Measurements from ENCODE around the gene GHDC. TPM values are rescaled to one million over a fixed set of nuclear protein-coding genes. Genes with fewer than 3 reads are reported as not detected.

The GHDC gene
- total RNA-seq, 1 experiment from 2014 or later: 8.5 TPM

Other genes with a start within 250 kb of the GHDC start
- 78.5 and 79.7 TPM in 2 replicates for gene CNP, start 227.7 kb downstream of the GHDC start, total RNA-seq (2021)
- 135 and 141 TPM in 2 replicates for gene DNAJC7, start 177.1 kb downstream of the GHDC start, total RNA-seq (2021)
- 36.6 and 37.1 TPM in 2 replicates for gene NKIRAS2, start 174.4 kb downstream of the GHDC start, total RNA-seq (2021)
- gene C17orf113, start 143.9 kb downstream of the GHDC start, total RNA-seq (2021): 1.0 and 1.2 TPM in 2 replicates
- gene ZNF385C, start 96.0 kb downstream of the GHDC start, total RNA-seq (2021): 2.8 and 3.1 TPM in 2 replicates
- gene DHX58, start 81.8 kb downstream of the GHDC start, total RNA-seq (2021): 3.9 and 4.5 TPM in 2 replicates
- gene KAT2A, start 73.1 kb downstream of the GHDC start, total RNA-seq (2021): 39.1 and 43.5 TPM in 2 replicates
- gene HSPB9, start 71.7 kb downstream of the GHDC start, total RNA-seq (2021): 0.15 and 0.18 TPM in 2 replicates
- gene RAB5C, start 39.5 kb downstream of the GHDC start, total RNA-seq (2021): 73.8 and 75.7 TPM in 2 replicates
- 0.13 TPM in 1 of 2 replicates, not detected in the other for gene KCNH4, start 13.4 kb downstream of the GHDC start, total RNA-seq (2021)
- not detected in 2 replicates for gene HCRT, start 9.0 kb downstream of the GHDC start, total RNA-seq (2021)
- 42.9 and 46.2 TPM in 2 replicates for gene STAT5B, start 81.9 kb upstream of the GHDC start, total RNA-seq (2021)
- gene STAT5A, start 94.0 kb upstream of the GHDC start, total RNA-seq (2021): 4.3 and 6.4 TPM in 2 replicates
- 82.1 and 83.2 TPM in 2 replicates for gene STAT3, start 193.9 kb upstream of the GHDC start, total RNA-seq (2021)
- gene CAVIN1, start 228.8 kb upstream of the GHDC start, total RNA-seq (2021): 65.2 and 70.0 TPM in 2 replicates